ENCODE measurements around the gene ERH.

Gene ERH

GRCh38 chr14:69366761-69367160, 31.3 kb downstream of the ERH start:
- no peak overlapping the region for H3K4me3 ChIP-seq (ENCODE audit: low read length)
- no peaks in the 10 kb centered on the region for H3K27me3 ChIP-seq (replicated peaks; ENCODE audit: insufficient read depth, low read length)
- H3K9me3 ChIP-seq (replicated peaks; ENCODE audit: insufficient read depth, low read length), result no peaks in the 10 kb centered on the region
- no peaks in the 10 kb centered on the region for H3K79me2 ChIP-seq (ENCODE audit: low read length)
- no peak for TF ChIP-seq EZH2phosphoT487 (IDR thresholded peaks at IDR 0.05; ENCODE audit: low read length)
- H3K36me3 ChIP-seq (replicated peaks; ENCODE audit: insufficient read depth, low read length), result no peaks in the 10 kb centered on the region
- no peak overlapping the region for H3K27ac ChIP-seq (ENCODE audit: low read length)
- H3K9me2 ChIP-seq (replicated peaks; ENCODE audit: insufficient read depth, low read length), result no peaks in the 10 kb centered on the region
- DNase-seq, result no peak
- H3K4me1 ChIP-seq (ENCODE audit: low read length), result no peaks in the 10 kb centered on the region
- H3F3A ChIP-seq (ENCODE audit: insufficient read depth, low read length), result no peaks in the 10 kb centered on the region
- H3K4me2 ChIP-seq (ENCODE audit: low read depth, low read length), result no peak overlapping the region
- H4K20me1 ChIP-seq (ENCODE audit: insufficient read depth, low read length), result no peaks in the 10 kb centered on the region
- no peak overlapping the region for H3K9ac ChIP-seq (ENCODE audit: low read length)
- no peak overlapping the region for H2AFZ ChIP-seq (ENCODE audit: low read length)

GRCh38 chr14:69366069-69366468, 32.0 kb downstream of the ERH start:
- TF ChIP-seq EZH2phosphoT487 (IDR thresholded peaks at IDR 0.05; ENCODE audit: low read length) (no peak), CTCF (IDR thresholded peaks at IDR 0.05; ENCODE audit: low read length) (no peak), EZH2 (optimal IDR thresholded peaks at IDR 0.05; ENCODE audit: low read depth, low read length) (no peak)

GRCh38 chr14:69364378-69364777, 33.7 kb downstream of the ERH start:
- no peak overlapping the region for H3K4me3 ChIP-seq (ENCODE audit: low read length)
- no peaks in the 10 kb centered on the region for H3K4me1 ChIP-seq (ENCODE audit: low read length)
- H3K27ac ChIP-seq (ENCODE audit: low read length), result no peak overlapping the region
- no peaks in the 10 kb centered on the region for H3K79me2 ChIP-seq (ENCODE audit: low read length)
- DNase-seq, result no peak
- H3K9me2 ChIP-seq (replicated peaks; ENCODE audit: insufficient read depth, low read length), result no peaks in the 10 kb centered on the region
- H3K4me2 ChIP-seq (ENCODE audit: low read depth, low read length), result no peak overlapping the region
- TF ChIP-seq EZH2phosphoT487 (IDR thresholded peaks at IDR 0.05; ENCODE audit: low read length), result no peak
- no peak for TF ChIP-seq CTCF (IDR thresholded peaks at IDR 0.05; ENCODE audit: low read length)
- no peak for TF ChIP-seq EZH2 (optimal IDR thresholded peaks at IDR 0.05; ENCODE audit: low read depth, low read length)
- no peak overlapping the region for H3K9ac ChIP-seq (ENCODE audit: low read length)
- H3K36me3 ChIP-seq (replicated peaks; ENCODE audit: insufficient read depth, low read length), result no peaks in the 10 kb centered on the region
- no peak overlapping the region for H2AFZ ChIP-seq (ENCODE audit: low read length)
- H3F3A ChIP-seq (ENCODE audit: insufficient read depth, low read length), result no peaks in the 10 kb centered on the region
- no peaks in the 10 kb centered on the region for H3K27me3 ChIP-seq (replicated peaks; ENCODE audit: insufficient read depth, low read length)
- no peaks in the 10 kb centered on the region for H4K20me1 ChIP-seq (ENCODE audit: insufficient read depth, low read length)
- H3K9me3 ChIP-seq (replicated peaks; ENCODE audit: insufficient read depth, low read length), result no peaks in the 10 kb centered on the region

More at GRCh38 chr14:69366069-69366468, 32.0 kb downstream of the ERH start:
- Histone ChIP-seq H3K79me2 (ENCODE audit: low read length) (no peaks in the 10 kb centered on the region), H3K36me3 (replicated peaks; ENCODE audit: insufficient read depth, low read length) (no peaks in the 10 kb centered on the region), H4K20me1 (ENCODE audit: insufficient read depth, low read length) (no peaks in the 10 kb centered on the region), H3K9me2 (replicated peaks; ENCODE audit: insufficient read depth, low read length) (no peaks in the 10 kb centered on the region), H3K27ac (ENCODE audit: low read length) (no peak overlapping the region), H3K9me3 (replicated peaks; ENCODE audit: insufficient read depth, low read length) (no peaks in the 10 kb centered on the region), H3K4me1 (ENCODE audit: low read length) (no peaks in the 10 kb centered on the region), H3K9ac (ENCODE audit: low read length) (no peak overlapping the region), H3F3A (ENCODE audit: insufficient read depth, low read length) (no peaks in the 10 kb centered on the region), H3K4me3 (ENCODE audit: low read length) (no peak overlapping the region), H3K4me2 (ENCODE audit: low read depth, low read length) (no peak overlapping the region), H3K27me3 (replicated peaks; ENCODE audit: insufficient read depth, low read length) (no peaks in the 10 kb centered on the region), H2AFZ (ENCODE audit: low read length) (no peak overlapping the region)
- DNase-seq, result no peak

GRCh38 chr14:69363964-69364363, 34.1 kb downstream of the ERH start:
- DNase-seq, result no peak

More at GRCh38 chr14:69363964-69364363, 34.1 kb downstream of the ERH start:
- no peaks in the 10 kb centered on the region for H3K79me2 ChIP-seq (ENCODE audit: low read length)
- H4K20me1 ChIP-seq (ENCODE audit: insufficient read depth, low read length), result no peaks in the 10 kb centered on the region
- no peak overlapping the region for H3K4me2 ChIP-seq (ENCODE audit: low read depth, low read length)
- TF ChIP-seq EZH2 (optimal IDR thresholded peaks at IDR 0.05; ENCODE audit: low read depth, low read length), result no peak
- no peak for TF ChIP-seq CTCF (IDR thresholded peaks at IDR 0.05; ENCODE audit: low read length)
- no peak for TF ChIP-seq EZH2phosphoT487 (IDR thresholded peaks at IDR 0.05; ENCODE audit: low read length)
- no peak overlapping the region for H3K9ac ChIP-seq (ENCODE audit: low read length)
- H3K27ac ChIP-seq (ENCODE audit: low read length), result no peak overlapping the region
- no peaks in the 10 kb centered on the region for H3K4me1 ChIP-seq (ENCODE audit: low read length)
- H3K9me2 ChIP-seq (replicated peaks; ENCODE audit: insufficient read depth, low read length), result no peaks in the 10 kb centered on the region
- no peaks in the 10 kb centered on the region for H3K36me3 ChIP-seq (replicated peaks; ENCODE audit: insufficient read depth, low read length)
- H3K9me3 ChIP-seq (replicated peaks; ENCODE audit: insufficient read depth, low read length), result no peaks in the 10 kb centered on the region
- no peaks in the 10 kb centered on the region for H3F3A ChIP-seq (ENCODE audit: insufficient read depth, low read length)
- no peaks in the 10 kb centered on the region for H3K27me3 ChIP-seq (replicated peaks; ENCODE audit: insufficient read depth, low read length)
- H2AFZ ChIP-seq (ENCODE audit: low read length), result no peak overlapping the region
- no peak overlapping the region for H3K4me3 ChIP-seq (ENCODE audit: low read length)

Data from MM.1S (cell line).